Medulla oblongata (tissue), 1 donor: ENCODE data around the gene RTN4.
"Not testable (repeated sequence)": the region's sequence is repeated elsewhere in the genome, so short reads cannot be mapped to it uniquely, and the experiment has no call there.

Experiments
- DNase-seq: peaks from one replicate; pipeline ENCODE4 v3.0.0-alpha.2; 2015; ENCODE audit errors: extremely low spot score

Gene RTN4

DNA sequence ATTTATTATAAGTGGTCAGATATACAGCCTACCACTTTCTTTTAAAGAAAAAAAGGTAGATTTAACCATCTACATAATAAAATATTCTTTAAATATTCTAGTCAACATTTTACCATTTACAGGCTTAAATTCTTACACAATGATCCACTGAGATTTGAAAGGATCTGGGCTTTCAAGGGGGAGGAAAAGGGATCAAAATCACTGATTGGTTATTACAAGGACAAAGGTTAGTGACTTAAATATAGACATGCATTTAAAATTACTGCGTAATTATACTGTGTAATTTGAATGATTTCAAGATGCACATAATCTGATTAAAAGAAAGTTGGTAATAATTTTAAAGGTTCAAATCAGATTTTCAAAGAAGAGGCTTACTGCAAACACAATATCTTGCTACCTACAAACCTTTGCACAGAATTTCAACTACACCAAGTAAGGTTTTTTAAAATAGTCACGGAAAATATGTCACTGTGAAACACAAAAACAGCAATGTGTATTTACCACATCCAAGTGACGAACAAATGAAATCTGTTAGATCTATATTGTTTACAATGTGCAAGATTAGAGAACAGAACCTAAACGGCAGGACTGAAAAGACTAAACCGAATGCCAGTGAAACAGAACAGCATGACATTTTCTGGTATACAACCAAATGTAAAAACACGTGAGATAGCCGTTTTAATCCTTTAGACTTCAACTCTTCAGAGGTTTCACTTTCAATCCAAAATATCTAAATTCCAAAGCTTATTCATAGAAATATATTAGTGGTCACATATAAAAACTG, 40.8 kb downstream of the RTN4 start:
- no peak for DNase-seq

DNA sequence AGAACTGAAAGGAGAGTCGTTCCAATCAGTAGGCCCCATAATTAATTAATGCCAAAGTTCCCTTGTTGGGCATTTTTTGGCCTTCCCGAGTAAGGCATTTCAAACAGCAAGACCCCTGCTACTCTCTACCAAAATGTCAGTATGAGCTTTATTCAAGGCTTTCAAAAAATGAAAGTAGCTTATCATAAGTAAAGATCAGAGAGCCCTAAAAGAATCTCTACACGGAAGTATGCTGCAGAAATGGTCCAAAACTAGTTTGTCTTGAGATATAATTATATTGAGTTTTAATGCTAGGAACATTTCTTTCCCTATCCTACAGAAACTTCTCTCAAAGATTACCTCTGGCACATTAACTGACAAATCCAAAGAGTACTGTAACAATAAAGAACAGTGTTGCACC, 43.9 kb downstream of the RTN4 start:
- DNase-seq: no peak

DNA sequence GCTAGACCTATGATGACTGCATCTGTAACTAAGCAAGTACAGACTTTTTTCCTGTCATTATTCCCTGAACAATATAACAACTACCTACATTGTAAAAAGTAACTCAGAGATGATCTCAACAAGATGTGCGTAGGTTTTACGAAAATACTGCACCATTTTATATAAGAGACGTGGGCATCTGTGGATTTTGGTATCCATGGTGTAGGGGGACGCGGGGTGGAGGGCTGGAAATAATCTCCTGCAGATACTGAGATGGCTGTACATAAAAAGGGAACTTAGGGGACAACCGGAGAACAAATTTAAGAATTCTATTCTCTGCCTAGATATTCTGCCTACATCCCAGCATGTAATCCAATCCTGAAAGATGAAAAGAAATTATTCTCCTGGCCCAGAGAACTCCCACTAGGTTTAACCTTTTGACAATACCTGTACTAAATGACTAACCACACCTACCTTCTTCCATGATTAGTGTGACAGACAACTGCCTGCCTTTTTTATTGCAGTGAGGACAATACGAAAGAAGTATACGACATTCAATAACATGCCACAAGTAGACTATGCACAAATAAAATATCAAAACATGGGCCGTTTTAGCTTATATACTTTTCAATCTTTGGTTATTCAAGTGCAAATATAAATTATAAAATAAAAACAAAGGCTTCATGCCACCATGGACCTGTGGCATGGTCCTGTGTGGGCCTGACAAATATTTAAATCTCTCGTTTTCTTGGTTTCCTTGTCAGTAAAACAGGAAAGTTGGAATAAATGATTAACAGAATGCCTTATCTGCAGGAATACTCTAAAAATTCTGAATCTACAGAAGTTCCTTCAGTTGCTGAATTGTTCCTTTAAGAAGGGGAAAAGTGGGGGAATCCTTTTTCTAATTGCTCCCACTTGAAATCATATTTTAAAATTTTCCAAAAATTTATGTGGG, 46.3 kb downstream of the RTN4 start:
- DNase-seq: no peak

DNA sequence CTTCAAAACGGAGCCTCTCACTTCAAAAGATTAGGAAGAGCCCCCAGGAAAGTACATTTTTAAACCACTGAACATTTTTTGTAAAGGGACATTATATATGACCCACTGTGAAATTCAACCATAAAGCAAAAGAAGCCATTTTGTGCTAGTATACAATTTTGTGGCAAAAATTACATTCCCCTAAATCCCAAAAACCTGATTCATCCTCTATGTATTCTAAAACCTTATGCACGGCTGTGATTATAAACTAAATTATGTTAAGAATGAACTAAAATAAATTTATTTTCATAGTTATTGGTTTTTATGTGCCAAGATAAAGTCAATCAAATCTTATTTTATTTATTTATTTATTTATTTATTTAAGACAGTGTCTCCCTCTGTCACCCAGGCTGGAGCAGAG, 48.5 kb downstream of the RTN4 start:
- no peak for DNase-seq

DNA sequence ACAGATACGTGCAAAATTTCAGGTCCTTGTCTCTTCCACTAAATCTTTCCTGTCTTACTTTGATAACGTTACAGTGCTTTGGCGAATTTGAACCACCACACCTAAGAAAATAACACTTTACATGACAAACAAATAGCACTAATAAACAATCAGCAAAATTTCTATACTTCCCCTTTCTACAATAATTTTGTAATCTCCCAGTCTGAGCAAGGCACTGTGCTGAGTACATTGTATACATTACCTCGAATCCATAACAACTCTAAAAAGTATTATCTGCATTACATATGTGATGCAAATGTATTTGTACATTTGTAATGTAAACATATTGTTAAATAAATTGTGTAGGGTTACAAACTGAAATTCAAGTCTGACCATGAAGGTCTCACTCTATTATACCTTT, 49.9 kb downstream of the RTN4 start:
- no peak for DNase-seq

DNA sequence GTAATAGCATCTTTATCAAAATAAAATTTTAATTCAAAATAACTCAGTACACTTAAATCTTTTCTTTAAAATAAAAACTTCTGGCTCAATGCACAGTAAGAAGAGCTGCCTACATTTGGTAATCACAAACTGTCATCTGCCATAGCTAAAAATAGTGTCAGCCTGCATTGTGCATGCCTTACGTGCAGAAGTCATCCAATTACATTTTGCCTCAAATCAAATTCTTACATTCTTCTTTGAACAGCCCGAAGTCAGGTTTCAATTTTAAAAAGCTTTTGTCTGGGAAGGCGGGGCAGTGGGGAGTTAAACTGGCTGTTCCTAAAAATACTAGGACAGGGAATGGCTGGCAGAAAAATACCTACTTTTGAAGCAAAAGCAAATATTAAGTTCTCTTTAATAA, 51.1 kb downstream of the RTN4 start:
- DNase-seq: peak; percentile 39

DNA sequence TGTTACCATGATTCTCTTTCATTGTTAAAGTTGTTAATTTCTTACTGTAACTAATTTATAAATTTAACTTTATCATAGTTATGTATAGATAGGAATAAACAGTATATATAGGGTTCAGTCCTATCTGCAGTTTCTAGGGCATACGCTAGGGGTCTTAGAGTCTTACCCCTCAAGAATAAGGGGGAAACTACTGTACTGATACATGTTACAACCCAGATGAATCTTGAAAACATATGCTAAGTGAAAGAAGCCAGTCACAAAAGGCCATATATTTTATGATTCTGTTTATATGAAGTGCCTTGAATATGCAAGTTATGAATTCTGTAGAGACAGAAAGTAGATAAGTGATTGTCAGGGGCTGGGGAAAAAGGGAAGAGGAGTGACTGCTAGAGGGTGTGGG, 52.4 kb downstream of the RTN4 start:
- no peak for DNase-seq

DNA sequence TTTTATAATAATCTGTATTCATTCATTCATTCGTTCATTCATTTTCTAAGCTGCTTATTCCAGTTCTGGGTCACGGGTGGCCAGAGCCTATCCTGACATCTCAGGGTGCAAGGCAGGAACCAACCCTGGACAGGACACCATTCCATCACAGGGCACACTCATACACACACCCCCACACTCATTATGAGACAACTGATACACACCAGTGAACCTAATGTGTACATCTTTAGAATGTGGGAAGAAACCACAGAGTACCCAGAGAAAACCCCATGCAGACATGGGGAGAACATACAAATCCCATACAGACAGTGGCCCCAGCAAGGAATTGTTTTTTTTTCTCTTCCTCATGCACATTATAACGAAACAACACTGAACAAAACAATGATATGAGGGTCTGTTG, 54.7 kb downstream of the RTN4 start:
- DNase-seq: no peak

DNA sequence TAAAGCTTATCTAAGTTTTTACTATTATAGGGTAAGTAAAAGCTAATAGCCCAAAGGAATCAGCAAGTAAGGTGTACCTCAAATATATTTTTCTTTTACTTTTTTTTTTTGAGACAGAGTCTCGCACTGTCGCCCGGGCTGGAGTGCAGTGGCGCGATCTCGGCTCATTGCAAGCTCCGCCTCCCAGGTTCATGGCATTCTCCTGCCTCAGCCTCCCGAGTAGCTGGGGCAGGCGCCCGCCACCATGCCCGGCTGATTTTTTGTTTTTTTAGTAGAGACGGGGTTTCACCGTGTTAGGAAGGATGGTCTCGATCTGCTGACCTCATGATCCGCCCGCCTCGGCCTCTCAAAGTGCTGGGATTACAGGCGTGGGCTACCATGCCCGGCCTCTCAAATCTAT, 59.6 kb downstream of the RTN4 start:
- DNase-seq: not testable (repeated sequence)

DNA sequence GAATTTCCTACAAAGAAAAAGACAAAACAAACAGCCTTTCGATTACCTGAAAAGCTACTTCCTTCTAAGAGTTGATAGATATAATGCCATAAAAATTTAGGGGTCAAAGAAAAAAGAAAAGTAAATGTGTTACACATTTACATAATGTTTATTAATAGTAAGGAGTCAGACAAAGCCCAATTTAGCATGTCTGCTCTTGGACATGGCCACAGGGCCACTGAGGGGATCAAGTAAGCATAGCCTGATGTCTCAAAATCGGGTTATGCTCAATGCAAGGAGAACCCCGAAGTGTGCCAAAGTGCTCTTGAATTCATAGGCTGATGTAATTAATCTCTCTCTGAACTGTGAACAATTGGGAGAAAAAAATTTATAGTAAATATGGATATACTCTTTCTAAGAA, 61.6 kb downstream of the RTN4 start:
- DNase-seq: no peak

DNA sequence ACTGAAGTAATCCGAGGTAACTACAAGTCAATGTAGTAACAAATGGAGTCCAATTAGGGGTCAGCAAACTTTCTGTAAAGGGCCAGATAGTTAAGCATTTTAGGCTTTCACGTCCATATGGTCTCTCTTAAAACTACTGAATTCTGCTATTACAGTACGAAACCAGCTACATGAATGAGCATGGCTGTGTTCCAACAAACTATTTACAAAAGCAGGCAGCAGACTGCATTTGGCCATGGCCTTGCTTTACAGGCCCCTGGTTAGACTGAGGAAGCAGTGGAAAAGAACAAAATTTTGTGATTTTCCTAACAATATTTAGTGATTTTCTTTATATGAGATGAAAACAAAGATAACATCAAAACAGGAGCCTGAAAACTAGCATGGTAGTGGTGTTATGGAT, 64.0 kb downstream of the RTN4 start:
- DNase-seq: no peak

DNA sequence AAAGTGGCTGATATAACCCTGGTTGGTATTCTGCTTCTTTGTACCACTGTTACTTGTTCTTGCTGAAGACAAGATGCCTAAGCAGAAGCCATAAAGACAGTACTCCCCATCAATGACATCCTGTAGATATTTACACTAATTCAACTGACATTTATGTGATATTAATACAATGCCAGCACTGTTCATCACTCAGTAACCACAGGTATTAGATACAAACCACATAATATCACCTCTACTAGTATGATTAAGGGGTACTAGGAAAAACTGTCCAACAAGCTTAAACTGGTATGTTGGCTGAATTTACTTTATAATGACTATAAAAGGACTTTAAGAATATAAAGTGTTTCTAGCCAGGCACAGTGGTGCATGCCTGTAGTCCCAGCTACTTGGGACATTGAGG, 65.8 kb downstream of the RTN4 start:
- no peak for DNase-seq

DNA sequence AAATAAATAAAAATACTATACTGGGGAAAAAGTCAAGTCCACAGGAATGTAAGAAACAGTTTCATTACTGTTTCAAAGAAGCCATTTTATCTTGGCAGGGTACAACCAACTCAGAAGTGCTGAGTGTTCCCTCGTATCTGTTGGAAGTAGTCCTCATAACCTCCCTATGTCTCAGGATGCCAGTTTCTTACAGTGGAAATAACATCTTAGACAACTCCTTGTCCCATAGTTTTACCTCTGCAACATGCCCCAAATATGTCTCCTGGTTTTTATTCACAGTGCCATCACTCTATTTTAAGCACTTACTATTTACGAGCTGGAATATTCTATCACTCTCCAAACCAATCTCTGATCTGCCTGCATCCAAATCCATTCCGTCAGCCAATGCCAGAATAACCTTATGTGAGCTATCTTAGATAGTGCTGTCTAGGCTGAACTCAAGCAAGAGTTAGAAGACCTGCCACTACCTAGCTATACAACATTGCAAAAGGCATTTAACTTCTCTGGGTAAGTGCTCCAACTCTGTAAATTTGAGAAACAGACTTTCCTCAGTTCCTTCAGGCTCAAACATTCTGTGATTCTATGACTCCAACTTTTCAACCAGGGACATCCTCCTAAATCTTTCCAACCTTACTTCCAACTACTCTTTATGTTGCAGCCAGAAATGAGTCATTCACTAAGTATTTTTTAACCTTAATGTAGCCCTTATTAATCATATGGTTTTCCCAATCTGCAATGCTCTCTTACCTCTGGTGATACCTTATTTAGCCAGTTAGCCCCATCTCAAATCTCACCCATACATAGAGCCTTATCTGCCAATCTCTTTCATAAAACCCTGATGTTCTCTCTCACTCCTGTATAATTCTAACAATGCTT, 66.7 kb downstream of the RTN4 start:
- DNase-seq: no peak

DNA sequence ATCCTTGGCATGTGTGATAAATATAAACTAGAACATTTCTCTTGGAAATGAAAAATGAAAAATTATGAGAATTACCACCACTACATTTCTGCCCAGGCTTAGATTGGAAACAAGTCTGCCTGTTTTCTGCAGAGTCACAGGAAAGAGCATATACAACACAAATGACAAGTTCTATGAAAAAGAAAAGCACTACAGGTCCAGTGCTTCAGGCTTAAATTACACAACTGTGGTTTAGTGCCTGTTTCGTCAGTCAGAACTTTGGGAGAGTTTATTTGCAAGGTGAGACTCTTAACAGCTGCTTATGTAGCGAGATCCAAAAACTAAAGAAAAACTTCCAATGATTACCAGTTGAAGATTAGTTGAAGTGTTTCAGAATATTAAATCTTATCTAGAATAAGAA, 68.9 kb downstream of the RTN4 start:
- DNase-seq: no peak

DNA sequence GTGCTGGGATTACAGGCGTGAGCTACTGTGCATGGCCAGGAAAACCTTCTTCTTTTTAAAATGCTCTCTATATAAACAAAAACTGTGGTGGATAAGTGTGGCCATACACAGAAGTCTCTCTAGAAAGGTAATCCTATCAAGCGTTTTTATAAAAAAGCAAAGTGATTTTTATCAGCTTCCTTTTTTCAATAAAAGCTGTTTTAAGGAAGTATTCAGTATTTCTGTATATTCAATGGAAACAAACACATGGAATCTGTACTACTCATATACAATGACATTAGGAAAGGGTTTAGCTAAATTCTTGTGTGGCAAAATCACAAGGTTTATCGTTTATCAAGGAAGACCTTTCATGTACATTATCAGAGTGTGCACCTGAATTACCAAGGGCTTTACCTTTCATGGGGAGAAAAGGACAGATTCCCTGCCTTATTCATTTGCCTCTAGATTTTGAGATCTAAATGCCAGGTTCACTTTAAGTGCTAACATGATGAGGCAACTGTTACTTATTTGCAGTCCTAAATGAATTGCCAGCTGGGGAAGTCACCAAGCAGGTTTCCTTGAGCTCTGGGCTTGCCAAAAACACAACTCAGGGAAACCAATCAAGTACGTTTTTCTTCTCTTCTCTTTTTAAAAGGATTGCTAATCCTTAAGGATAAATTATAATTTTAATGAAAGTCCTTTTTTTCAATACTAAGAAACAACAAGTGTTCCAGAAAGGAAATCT, 70.8 kb downstream of the RTN4 start:
- DNase-seq: peak; percentile 39

DNA sequence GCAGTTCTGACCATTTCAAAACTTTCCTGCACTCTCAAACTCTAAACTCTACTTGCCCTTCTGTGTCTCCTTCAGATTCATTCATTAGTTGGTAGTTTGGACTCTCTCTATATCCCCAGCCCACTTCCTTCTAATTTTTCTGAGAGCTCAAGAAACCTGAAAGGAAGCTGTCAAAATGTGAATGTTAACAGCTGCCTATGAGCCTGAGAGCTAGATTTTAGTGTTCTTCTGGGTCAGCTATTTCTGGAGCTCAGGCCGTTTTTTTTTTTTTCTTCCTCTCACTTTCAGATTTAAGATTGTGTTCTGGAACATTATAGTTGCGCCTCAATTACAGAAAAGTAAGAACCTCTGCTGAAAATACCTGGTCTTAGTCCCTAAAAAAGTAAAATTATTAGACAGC, 73.1 kb downstream of the RTN4 start:
- DNase-seq: no peak

DNA sequence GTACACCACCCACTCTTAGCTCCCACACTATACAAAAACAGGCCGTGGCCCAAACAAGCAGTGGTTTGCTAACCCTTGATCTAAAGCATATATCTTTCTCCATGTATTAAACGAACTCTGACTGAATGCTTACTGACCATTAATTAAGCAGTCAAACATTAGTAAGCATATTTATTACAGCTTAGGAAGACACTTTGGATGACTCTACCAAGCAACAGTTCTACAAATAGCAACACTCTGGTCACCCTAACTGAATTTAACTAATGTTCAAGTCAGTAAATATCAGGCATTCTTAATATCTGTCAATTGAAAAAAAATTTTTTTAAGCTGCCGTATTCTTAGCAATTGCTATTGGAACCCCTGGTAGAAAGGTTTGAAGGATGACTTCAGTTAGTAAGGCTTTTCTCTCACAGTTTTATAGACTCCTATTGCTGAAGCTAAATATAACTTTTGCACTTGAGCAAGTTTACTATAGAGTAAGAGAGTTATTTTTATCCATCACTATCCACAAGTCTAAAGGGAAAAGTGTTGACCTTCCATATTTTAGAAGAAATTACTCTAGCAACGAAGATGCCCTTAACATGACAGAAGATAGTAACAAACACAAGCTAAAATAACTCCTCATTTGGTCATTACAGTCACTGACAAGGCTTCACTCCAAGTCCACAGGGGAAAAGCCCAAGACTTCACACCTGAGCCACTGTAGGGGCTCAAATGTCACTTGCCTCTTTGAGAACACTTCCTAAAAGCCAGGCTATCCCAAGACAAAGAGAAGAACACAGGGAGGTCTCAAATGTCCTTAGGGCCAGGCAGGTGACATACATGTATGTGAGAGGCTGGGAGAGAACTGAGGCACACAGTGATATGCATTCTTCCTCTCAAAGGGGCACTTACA, 74.4 kb downstream of the RTN4 start:
- no peak for DNase-seq

DNA sequence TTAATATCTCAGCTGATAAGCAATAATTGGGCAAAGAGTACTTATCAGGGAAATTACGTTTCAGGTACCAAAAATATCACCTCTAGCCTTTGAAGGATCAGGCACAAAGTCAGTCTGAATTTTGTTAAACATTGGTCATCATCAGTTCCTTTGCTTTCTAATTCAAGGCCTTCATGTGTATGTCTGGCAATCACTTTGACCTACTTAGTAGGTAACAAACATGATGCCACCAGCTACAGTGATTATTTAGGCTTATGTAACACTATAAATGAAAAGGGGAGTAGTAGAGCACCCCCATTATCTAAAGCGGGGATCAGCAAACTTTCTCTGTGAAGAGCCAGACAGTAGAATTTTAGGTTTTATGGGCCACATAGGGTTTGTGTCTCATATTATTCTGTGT, 75.1 kb downstream of the RTN4 start:
- DNase-seq: no peak

DNA sequence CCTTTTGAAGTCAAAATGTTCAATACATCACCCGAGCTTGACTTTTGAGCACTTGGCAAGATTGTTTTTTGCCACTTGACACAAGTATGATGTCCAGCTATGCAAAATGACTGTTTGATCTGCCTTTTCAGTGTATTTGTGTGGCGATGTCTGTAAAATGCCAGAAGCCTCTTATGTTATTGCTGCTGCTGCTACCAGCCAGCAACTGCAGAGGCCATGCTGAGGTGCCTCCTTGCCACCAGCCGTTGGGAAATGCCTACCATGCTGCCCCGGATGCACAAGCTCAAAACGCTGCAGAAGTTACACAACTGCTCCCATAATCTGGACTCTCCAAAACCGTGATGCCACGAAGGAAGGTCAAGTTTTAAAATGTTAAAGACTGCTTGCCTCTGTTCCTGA, 80.3 kb downstream of the RTN4 start:
- DNase-seq: no peak

DNA sequence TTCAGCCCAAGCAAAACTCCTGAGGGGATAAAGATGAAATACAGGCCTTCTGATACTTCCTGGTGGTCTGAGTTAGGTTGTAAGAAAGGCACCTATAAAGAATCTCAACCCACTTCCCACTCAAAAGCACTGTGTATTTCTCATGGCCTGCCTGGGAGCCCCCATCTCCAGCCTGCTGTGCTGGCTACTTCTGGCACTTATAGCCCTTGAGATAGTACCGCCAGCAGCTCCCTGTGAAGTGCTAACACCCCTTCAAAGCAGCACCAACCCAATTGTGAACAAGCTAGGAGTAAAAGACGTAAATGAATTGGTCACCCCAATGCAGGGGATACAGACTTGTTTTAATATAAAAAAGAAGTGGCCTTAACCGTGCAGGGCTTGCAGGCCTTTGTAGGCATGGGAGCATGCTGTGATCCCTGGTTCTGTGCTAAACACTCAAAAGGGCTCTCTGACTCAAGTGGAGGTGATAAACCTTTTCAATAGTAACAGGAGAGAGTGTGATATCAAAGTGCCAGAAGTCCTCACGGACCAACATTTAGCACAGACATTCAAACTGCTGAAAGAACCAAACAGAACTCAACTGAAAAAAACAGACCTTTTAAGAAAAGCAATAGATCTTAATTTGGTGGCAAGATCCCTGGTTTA, 80.8 kb downstream of the RTN4 start:
- no peak for DNase-seq
